HG03097 (cell line): ENCODE results near the gene BPI.
"Not testable (repeated sequence)": the region's sequence is repeated elsewhere in the genome, so short reads cannot be mapped to it uniquely, and the experiment has no call there.

ENCODE experiments used
- ATAC-seq: cut with Tn5 transposase; IDR thresholded peaks from one replicate; pipeline ENCODE4 v1.9.1; 2021; ENCODE audit not compliant: unreplicated experiment, low FRiP score

Gene BPI

DNA sequence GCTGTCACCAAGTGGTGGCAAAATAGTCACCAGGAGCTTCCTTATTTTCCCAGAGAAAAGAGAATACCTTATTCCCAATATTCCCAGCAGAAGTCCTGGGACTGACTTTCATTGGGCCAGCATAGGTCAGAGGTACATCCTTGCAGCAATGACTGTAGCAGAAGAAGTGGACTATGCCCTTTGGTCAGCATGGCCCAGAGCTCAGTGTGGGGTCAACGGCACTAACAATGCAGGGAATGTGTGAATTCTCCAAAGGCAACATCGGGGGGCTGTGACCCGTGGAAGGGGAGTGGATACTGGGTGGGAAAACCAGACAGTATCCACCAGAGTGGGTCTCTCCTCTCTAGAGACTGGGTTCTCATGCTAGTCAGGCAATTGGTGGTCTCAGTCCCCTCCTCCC, 26.7 kb downstream of the BPI start:
- ATAC-seq: no peak

DNA sequence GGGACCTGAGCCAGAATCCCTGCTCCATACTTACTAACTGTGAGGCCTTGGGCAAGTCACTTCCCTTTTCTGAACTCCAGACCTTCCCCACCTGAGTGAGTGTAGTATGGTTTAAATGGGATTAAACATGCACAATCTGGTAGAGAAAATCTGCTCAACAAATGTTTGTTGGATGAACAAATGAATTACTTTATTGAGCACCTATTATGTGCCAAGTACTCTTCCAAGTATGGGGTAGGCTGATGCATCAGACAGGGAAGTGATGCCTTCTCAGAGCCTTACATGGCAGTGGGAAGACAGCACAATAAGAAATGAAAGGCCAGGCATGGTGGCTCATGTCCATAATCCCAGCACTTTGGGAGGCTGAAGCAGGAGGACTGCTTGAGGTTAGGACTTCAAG, 27.3 kb downstream of the BPI start:
- no peak for ATAC-seq

DNA sequence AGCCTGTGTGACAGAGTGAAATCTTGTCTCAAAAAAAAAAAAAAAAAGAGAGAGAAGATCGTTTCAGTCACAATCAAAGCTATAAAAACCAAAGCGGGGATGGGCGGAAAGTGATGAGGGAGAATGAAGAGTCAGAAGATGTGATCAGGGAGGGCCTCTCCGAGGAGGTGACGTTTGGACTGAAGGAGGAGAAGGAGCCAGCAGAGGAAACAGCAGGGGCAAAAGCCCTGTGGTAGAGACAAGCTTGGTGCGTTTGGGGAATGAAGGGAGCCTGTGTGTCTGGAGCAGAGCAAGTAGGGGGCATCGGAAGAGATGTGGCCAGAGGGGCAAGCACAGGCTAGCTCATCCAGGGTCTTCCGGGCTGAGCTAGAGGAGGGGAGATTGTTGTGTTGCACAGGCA, 27.9 kb downstream of the BPI start:
- no peak for ATAC-seq

DNA sequence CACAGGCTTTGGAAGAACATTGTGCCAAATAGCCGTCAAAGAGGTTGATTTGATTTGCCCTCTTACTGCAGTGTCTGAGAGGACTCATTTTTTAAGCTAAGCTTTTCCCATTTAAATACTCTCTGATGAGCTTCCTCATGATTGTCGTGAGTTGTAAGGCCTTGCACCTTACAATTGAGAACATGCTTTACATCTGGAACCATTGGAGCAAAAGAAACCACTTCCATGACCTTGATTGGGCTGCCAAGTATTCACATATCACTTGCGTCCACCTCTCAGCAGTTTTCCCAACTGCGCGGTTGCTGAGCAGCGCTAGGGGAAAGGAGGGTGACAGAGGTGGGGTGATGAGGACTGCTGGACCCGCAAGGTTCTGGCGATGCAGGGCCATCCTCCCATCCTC, 30.1 kb downstream of the BPI start:
- ATAC-seq: no peak

DNA sequence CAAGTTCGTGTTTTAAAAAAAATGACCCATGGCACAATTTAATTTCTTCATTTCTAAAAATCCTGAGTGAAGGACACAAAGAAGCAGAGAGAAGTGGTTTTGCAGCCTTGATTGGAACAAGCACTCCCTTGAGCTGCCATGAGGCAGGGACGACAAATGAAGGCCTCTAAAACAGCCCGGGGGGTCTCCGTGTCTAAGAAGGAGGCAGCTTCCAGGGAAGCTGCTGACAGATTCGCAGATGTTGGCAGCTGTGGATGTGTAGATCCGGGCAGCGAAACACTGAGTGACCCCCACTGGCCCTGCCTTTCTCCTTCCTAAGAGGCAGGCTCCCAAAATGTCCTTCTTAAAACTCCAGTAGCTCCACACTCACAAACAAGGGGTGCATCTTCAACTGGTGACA, 32.8 kb downstream of the BPI start:
- ATAC-seq: no peak

DNA sequence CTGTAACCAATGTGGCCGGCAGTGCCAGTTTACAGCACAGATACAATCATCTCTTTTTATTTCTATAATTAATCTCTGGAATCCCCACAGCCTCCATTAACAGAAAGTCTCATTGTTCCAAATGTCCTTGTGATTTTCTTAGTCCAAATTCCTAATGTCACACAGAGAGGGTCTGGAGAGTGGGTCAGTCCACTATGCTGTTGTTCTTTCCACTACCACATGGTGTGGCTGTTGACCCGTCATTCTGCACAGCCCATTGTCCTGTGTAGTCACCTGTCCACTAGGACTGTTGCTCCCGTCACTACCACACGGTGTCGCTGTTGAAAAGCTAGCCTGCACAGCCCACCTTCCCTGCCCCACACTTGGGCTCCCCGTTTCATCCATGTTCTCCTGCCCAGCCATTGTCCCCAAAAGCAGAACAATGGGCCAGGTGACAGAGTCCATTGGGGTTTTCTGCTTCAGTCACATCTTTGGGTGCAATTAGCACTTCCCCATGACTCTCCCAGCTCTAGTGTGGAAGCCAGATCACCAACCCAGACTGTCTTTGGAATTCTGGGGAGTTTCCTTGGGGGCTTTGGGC, 33.7 kb downstream of the BPI start:
- ATAC-seq: no peak

DNA sequence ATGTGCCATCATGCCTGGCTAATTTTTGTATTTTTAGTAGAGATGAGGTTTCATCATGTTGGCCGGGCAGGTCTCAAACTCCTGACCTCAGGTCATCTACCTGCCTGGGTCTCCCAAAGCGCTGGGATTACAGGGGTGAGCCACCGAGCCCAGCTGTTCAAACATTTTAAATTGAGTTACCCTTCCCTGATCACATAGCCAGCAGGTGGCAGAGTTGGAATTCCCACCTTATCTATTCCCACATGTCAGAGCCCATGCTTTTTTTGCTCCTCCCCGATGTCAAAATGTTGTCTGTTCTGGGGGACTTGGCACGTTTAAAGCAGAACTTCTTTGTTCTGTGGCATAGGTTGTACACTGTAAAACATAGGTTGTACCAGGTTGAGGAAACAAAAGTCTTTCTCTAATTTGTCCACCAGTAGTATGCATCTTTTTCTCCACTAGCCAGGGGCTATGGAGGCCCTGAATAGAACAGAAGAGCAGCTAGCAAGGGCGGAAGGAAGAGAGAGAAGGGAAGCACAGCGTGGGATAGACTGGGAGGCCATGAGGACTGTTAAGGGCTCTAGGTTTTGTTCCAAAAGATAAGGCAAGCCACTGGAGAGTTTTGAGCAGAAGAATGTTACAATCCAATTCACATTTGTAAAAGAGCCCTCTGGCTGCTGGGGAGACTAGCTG, 35.0 kb downstream of the BPI start:
- no peak for ATAC-seq

DNA sequence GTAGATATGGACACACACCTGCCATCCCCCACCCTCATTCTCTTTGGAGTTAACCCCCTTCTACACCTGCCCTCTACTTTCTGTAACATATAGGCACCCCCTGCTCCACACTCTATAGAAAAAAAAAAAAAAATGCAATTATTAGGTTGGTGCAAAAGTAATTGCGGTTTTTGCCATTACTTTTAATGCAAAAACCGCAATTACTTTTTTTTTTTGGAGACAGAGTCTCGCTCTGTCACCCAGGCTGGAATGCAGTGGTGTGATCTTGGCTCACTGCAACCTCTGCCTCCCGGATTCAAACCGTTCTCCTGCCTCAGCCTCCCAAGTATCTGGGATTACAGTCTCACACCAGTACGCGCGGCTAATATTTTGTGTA, 35.6 kb downstream of the BPI start:
- not testable (repeated sequence) for ATAC-seq

DNA sequence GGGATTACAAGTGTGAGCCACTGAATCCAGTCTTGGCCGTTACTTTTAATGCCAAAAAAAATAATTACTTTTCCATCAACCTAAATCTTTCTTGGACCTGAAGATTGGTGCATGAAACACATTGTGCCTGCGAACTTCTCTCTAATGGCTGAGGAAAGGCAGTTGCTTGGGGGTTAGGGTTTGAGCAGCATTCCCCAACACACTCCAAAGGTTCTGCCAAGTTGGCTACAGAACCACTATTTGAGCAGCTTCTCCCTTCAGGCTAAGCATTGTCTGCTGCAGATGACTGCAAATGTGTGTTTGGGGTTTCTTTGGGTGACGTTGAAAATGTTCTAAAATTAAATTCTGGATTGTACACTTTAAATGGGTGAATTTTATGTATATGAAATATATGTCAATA, 36.0 kb downstream of the BPI start:
- ATAC-seq: no peak

DNA sequence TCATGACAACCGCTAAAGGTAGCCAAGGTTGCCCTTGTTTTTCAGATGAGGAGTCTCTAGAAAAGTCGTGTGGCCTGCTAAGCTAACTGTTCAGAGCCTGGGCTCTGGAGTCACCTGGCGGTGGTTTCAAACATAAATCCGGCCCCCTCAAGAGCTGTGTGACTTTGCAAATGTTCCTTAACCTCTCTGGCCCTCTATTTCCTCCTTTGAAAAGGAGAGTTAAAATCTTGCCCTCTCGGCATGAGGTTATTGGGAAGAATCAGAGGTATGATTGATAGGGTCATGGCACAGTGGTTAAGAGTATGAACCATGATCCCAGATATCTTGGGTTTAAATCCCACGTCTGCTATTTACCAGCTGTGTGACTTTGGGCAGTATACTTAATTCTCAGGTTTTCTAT, 36.7 kb downstream of the BPI start:
- no peak for ATAC-seq

DNA sequence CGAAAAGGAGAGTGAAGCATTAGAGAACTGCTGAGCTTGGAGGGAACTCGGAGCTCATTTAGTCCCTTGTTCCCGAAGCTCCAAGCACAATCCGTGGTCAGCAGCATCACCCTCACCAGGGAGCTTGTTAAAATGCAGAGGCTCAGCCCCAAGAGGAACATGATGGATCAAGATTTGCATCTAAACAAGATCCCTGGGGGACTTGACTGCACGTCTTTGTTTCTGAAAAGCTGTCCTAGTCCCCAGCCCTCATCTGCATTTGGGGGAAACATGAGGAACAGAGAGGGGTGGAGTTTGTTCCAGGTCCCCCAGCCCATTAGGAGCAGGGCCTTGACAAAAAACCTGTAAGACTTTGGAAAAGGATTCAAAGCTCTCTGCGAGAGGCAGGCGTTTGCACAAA, 38.3 kb downstream of the BPI start:
- no peak for ATAC-seq

DNA sequence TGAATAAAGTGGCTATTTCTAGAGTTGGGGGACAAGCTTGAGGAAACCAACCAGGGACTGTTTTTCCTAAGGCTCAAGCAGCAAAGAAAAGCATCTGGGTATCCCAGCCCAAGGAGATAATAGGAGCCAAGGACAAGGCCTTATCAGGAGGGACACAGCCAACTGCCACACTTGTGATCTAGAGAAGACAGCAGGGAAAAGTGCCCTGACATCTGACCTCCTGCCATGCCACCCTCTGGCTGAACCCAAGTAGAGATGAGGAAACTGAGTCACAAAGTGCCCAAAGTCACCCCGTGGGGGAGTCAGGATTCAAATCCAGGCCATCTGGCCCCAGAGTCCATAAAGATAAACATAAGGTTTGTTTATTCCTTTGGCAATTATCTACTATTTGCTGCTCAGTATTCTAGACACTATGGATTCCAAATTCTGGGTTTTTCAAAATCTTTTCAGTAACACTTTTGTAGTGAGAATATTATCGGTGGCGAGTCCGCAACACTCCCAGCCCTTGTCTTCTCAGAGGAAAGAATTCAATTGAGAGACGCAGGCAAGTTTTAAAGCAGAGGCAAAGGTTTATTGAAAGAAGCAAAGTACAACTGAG, 38.9 kb downstream of the BPI start:
- ATAC-seq: no peak

DNA sequence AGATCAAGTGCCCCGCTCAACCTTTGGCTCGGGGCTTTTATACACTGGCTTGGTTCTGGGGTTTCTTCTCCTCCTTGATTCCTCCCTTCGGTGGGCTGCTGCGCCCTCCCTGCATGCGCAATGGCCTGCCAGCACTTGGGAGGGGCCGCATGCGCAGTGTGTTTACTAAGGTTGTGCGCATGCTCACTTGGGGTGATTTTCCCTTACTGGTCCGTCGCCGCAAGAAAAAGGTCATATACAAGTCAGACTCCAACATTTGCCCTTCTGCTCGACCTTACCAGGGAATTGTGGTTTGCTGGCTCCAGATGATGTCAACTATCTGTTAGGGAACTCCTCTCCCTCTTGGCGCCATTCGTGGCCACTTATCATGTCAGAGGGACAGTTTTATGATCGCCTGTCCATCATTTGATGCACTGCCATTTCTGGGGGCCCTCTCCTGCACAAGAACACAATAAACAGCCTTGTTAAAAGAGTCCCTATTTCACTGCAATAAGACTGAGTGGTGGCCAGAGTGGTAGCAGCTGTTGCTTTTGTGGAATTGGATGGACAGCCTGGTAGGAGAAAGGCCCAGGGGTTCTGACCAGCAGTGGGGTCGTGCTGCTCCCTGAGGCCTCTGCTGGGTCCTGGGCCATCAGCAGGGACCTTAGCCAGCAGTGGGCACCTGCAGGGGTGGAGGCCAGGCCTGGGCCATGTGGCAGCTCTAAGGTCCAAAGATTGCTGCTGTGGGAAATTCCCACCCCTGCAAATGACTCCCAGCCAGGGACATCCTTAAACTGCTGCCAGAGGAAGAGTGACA, 39.6 kb downstream of the BPI start:
- no peak for ATAC-seq

DNA sequence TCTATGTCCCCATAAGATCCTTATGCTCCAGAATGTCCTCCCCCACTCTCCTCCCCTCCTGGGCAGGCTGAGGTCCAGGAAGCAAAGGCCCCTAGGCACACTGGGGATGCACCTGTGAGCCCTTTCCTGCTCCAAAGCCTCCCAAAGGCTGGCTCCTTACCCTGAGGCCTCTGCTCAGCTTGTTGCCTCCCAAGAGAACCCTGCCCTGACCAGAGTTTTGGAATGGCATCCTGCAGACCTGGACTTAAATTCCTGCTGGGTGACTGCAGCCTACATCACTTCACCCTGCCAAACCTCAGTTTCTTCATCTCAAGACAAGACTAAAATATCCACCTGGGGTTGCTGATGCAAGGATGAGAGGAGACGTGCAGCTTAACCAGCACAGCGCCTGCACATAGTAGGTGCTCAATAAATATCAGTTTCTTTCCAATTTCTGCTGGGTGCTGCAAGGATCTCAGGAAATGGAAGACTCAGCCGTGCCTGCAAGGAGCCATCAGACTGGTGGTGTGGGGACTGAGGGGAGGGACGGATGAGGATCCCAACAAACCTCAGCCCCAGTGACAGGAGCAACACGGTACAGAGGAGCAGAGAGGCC, 40.2 kb downstream of the BPI start:
- no peak for ATAC-seq

DNA sequence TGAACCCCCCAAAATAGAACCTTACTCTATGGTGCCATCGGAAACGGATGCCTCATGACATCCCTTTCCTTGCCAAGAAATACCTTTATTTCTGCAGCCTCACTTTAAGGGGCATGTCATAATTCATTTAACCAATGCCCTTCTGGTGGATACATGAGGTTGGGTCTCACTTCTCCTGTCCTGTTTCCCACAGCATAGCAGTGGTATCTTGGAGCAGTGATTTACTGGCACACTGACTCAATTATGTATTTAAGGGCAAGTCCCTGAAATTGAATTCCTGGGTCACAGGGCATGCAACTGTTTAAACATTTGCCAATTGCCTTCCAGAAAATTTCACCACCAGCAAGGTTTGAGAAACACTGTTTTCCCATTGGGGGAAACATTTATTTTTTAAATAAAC, 41.7 kb downstream of the BPI start:
- ATAC-seq: no peak

DNA sequence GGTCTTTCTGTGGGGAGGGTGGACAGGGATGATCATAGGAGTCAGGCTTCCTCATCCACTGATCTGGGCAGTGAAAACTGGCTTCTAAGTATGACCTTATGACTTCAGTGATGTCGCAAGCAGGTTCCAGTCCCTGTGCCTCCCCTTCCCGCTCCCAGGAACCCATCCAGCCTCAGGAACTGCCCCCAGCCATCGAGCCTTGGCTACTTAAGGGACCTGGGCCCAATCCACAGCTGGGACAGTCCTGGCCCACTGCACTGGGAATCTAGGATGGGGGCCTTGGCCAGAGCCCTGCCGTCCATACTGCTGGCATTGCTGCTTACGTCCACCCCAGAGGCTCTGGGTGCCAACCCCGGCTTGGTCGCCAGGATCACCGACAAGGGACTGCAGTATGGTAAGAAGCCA, 42.3 kb downstream of the BPI start, which contains the start of gene LBP:
Gene LBP (plus strand): TSS at position 236 of the 405 bp plus-strand sequence. CDS start 35 bp downstream, at position 271.
- no peak for ATAC-seq

DNA sequence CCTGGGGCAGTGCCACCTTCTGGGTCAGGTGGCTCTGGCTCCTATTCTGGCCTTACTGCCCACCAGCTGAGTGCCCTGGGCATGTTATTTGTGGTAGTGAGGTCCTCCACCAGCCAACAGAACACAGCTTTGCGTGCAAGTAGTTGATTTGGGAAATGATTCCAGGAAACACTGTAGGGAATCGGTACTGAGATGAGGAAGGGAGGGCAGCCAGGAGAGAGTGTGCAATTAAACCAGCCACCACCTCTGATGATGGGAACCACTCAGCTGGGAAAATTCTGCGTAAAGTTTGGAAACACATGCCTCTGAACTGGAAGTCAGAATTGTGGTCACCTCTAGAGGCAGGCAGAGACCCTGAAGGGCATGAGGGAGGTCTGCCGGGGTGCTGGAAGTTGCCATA, 42.8 kb downstream of the BPI start:
- ATAC-seq: no peak

DNA sequence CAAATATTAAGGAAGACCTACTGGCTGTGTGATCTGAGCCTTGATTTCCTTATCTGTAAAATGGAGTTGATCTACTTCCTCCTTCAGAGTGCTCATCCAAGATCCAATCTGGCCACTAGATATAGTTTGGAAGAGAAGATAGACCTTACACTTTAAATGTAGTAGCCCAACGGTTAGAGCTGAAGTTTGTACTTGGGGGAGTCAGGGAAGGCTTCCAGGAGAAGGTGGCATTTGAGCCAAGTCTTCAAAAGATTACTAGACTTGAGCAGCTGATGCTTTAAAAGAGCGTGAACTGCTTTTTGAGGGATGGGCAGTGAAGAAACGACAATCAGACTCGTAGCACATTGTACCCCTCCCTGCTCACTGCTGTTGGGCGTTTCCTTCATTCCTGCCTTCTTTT, 45.9 kb downstream of the BPI start:
- ATAC-seq: no peak

DNA sequence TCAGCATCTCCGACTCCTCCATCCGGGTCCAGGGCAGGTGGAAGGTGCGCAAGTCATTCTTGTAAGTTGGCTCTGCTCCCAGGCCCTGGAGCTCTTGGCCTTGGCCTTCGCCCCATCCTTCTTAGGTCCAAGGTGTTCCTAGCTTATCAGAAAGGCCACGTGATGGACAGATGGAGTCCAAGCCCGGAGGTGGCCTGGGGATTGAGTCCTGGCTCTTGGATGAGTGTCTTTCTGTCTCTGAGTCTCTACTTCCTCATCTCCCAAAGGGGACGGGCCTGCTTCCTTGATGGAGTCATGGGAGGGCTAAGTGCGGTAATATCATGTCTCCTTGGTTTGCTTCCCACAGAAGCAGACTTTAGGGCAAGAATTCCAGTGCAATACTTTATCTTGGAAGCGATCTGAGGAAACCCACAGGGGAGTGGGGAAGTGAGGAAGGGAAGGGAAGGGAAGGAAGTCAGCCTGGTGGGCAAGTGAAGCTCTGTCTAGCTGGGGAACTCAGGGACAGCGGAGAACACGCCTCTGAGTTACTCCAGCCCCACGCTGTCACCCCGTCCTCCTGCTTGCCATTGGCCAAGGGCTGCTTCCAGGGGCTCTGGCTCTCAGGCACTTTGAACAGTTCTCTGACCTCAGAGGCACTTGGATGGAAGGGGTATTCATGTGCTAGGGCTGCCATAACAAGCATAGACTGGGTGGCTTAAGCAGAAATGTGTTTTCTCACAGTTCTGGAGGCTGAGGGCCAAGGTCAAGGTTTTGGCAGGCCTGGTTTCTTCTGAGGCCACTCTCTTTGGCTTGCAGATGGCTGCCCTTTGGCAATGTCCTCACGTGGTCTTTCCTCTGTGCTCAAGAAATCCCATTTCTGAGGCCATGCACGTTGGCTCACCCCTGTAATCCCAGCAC, 47.2 kb downstream of the BPI start:
- no peak for ATAC-seq

DNA sequence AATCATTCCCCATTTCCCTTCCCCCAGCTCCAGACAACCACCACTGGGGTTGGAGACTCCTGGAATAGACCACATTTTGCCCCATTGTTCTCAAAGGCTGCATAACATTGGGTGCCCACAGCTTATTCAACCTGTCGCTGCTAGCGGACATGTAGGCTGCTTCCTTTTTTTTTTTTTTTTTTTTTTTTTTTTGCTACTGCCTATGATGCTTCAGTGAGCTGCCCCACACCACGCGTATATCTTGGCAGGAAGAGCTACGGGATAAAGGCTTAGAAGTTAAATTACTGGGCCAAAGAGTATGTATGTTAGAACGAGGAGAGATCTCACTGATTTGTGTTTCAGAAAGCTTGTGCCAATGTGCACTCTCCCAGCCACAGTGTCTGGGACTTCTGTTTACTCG, 49.4 kb downstream of the BPI start:
- no peak for ATAC-seq
